Cardiac fibroblast (primary cell): Measurements from ENCODE around the gene FAM153A.
"Not testable (repeated sequence)": the region's sequence is repeated elsewhere in the genome, so short reads cannot be mapped to it uniquely, and the experiment has no call there.

Source experiments
- DNase-seq, 2 donors: peaks; one replicate each; pipeline versions ENCODE4 v3.0.0 to v3.0.0-alpha.2; 2010; ENCODE audit warnings: low read depth in 2 of 2
- H3K4me3 ChIP-seq, 2 donors: replicated peaks in 1 of 2; 1 replicate in 1 of 2; 2 replicates in 1 of 2; pipeline ENCODE4 v1.5.1; 2011; ENCODE audit warnings: low read depth in 2 of 2, low read length in 2 of 2, mild to moderate bottlenecking in 2 of 2, moderate library complexity in 1 of 2

The FAM153A gene

DNA sequence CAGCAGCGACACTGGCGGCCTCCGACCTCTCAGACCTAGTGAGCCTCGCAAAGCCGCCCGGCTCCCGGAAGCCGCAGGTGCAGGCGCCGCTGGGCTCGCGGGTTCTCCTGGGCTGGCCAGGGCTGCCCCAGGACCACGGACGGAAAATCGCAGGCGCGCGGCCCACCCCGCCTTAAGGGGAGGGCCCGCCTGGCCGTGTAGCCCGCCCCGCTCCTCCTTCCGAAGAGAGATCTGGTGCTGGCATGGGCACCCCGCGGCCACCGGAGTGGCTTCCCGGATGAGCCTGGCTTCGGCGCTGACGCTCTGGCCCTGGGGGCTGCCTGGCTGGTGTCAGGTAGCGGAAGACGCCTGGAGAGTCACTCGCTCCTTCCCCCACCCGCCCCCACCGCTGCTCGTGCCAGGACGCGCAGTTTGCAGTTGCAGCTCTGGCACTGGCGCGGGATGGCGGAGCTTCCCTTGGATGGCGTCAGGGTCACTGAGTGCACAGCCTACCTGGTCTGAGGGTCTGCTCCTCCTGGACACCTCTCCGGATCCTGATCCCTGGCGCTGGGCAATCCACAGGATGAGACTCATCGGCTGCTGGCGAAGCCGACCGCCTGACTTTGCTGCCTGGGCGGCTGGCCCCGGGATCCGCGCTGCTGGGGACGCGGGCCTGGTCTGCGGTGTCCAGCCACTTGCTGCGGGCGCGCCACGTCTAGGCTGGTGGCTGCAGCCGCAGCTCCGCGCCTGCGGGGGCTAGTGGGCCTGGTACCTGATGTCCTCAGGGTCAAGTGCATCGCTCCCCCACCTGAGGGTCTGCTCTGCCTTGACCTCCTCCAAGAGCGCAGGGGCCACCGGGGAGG lies at the start of gene FAM153A:
FAM153A (minus strand) TSS at position 108 of the 842 bp plus-strand sequence.
- DNase-seq, result not testable (repeated sequence)

GRCh38 chr5:177832287-177832686 lies 49.6 kb upstream of the FAM153A start:
- DNase-seq, H3K4me3 ChIP-seq: not testable (repeated sequence)

More for the DNA sequence above, at the start of gene FAM153A:
- H3K4me3 ChIP-seq, result not testable (repeated sequence)

DNA sequence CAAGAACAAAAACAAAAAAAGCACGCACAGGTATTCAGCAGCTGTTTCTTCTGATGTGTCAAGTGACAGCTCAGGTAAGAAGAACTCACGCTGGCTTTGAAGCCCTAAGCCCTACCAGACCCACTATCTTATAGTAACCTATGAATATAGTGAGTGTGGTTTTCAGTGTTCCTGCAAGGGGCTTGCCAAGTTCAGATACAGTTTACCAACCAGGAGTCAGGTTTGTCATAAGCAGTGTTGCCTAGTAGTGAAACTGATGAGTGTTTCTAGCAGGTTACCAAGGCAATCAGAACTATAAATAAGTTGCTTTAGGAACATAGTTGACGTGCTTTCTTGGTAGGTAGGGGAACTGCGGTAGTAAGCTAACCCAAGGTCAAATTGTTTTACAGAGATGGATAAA lies 43.4 kb upstream of the FAM153A start:
- DNase-seq, H3K4me3 ChIP-seq: not testable (repeated sequence)

DNA sequence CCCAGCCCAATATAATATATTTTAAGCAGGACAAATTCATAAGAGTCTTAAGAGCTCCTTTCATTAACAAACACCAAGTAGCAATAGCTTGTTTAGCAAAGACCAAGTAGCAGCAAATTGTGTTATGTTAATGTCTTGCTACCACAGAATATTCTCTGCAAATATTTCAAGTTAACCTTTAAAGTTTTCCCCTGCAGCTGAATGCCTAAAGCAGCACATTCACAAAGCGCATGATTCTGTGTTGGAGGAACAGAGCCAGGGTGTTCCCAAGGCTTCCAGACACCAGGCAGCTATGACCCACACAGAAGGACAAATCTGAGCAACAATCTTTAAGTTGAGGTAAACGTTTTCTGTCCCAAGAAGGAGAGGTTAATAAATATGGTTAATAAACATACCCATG lies 42.1 kb upstream of the FAM153A start:
- H3K4me3 ChIP-seq, DNase-seq: not testable (repeated sequence)

DNA sequence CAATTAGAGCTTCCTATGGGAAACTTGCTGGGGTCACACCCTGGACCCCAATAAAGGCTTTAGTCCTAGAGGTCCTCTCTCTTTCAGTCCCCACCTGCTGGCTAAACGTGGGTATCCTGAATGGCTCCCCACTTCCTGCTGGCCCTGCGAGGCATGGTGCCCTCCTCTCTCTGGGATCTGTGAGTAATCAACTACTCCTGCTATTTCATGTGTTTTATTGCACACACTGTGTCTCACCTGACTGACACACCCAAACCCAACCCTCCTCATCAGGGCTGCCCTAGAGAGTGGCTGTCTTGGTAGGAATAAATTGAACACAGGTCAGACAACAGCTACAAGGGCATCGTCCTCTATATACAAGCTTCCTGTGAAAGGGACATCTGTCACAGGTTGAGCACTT lies 39.8 kb upstream of the FAM153A start:
- DNase-seq, H3K4me3 ChIP-seq: not testable (repeated sequence)

DNA sequence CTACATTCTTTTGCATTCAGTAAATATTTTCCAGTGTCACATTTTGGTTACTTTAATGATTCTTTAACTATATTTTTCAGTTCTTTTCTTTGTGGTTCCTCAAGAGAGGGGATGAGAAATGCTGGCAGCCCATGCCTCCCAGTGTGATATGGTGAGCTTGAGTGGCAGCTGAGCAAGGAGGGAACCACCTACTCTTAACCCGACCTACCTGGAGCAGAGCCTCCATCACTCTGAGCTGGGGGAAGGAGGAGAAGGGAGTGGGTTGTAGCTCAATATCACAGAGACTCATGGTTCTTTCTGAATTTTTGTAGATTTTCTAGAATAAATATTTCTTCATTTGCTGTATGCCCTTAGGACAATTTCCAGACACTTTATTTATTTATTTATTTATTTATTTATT lies 37.0 kb upstream of the FAM153A start:
- H3K4me3 ChIP-seq, DNase-seq: not testable (repeated sequence)

- not testable (repeated sequence) for DNase-seq, H3K4me3 ChIP-seq
Observed at GRCh38 chr5:177812814-177813425, 30.2 kb upstream of the FAM153A start.

DNA sequence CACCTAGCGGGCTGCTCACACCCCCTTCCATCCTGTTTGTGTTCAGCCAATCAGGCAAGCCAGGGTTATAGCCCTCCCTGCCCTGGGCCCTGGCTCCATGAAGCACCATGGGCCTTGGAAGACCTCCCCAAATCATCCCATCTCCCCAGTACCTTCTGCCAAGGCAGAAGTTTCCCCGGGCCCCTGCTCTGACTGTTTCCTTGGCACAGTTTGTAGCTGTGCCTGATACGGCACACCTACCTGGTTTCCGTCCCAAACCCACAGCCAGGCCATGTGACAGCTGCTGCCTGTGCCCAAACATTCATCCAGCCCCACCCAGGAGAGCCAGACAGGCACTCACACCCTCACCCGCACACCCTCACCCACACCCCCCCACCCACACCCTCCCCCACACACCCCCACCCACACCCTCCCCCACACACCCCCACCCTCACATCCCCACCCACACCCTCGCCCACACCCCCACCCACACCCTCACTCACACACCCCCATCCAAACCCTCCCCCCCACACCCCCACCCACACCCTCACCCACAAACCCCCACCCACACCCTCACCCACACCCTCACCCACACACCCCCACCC lies 29.6 kb upstream of the FAM153A start:
- H3K4me3 ChIP-seq, DNase-seq: not testable (repeated sequence)

DNA sequence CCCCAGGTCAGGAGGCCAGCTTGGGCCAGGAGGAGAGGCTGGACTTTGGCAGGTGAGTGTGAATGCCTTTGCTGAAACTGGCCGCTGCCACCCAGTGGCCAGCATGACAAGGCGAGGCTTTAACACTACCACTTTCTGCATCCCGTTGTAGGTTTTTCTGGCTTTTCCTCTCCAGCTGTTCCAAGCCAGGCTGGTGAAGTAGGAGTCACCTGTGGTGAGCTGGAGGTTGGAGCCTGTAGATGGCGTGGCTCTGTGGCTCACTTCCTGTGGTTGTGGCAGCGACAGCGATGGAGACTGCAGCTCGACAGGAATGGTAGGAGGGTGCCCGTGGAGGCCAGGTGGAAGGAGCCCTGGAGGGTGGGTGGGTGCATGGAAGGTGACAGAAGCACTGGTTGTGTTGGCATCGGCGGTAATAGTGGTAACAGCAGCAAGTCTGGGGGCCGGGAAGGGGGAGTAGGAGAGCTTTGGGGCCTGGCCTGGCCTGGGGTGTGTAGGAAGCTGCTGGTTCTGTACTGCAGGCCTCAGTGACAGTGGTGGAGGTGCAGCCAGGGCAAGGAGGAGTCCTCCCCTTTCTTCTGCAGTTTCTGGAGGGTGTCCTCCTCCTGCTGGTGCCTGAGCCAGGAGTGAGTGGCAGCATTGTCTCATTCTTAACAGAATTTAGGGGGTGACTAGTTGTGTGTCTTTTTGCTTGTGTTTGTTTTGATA lies 26.7 kb upstream of the FAM153A start:
- H3K4me3 ChIP-seq, DNase-seq: not testable (repeated sequence)

DNA sequence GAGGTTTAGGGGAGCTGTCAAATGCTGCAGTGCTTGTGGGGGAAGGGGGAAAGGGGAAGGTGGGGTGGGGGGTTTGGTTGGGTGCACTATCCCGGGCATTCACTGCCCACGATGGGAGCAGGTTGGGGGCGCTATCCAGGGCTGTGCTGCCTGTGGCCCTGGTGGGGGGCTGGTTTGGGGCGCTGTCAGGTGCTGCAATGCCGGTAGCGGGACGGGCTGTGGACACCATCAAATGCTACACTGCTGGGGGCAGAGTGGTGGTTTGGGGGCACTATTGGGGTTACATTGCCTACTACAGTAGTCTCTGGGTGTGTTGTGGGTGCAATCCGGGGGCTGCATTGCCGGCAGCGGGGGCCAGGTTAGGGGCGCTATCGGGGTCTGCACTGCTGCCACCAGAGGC lies 25.7 kb upstream of the FAM153A start:
- not testable (repeated sequence) for DNase-seq

GRCh38 chr5:177807265-177807664 lies 24.6 kb upstream of the FAM153A start:
- not testable (repeated sequence) for DNase-seq, H3K4me3 ChIP-seq

More for the DNA sequence above, 25.7 kb upstream of the FAM153A start:
- H3K4me3 ChIP-seq, result not testable (repeated sequence)

DNA sequence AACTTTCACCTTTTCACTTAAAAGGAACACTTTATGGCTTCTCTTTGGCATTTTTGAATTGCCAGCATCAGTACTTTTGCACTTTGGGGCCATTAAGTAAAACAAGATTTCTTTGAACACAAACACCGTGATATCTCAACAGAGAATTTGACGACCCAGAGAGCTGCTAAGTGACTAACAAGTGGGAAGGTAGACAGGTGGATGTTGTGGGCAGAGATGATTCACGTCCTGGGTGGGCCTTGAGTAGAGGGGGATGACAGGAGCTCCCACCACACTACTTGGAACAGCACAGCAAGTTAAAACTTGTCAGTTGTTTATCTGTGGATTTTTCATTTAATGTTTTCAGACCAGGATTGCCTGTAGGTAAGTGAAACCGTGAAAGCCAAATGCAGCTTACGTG lies 18.7 kb upstream of the FAM153A start:
- not testable (repeated sequence) for DNase-seq, H3K4me3 ChIP-seq

DNA sequence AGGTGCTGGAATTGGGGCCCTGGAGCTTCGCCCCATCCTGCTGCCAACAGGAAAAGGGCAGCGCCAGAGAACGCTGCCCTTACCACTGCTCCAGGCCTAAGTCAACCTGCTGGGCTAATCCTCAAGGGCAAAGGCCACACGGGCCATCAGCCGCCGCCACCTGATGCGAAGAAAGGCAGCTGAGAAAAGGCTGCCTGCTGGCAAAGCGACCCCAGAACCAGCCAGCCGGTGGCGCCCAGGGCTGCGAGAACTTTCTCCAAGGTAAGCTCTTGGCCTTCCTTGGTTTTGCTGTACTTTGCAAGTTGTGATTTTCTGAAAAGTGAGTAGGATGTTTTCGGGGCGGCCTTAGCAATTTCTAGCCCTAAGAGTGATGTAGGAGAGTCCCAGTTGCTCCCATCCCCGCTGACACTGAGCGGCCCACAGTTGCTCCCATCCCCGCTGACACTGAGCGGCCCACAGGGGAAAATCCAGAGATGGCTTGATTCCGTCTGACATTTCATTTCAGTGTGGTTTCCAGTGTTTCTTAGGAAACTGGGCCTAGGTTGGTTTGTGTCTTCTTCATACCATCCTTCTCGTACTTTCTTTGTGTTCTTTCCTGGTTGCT lies 15.6 kb upstream of the FAM153A start:
- not testable (repeated sequence) for DNase-seq

DNA sequence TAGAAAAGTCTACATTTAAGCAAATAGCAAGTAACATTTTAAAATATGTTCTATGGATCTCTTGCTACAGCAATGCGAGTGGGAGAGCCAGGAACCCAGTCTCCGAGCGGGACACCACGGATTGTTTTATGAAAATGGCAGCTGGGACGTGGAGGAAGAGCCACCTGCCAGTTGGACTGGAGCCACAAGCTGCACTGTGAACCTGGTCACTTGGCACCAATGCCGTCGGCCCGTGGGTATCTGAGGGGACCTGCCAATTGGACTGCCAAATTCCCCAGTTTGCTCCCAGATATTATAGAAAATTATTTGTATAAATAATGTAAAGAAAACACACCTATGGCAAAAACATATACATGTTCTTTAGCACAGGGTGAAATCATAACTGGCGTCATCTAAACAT lies 10.6 kb upstream of the FAM153A start:
- not testable (repeated sequence) for H3K4me3 ChIP-seq, DNase-seq

More for the DNA sequence above, 15.6 kb upstream of the FAM153A start:
- not testable (repeated sequence) for H3K4me3 ChIP-seq

- not testable (repeated sequence) for DNase-seq, H3K4me3 ChIP-seq
Observed at GRCh38 chr5:177791649-177792048, 8.9 kb upstream of the FAM153A start.

GRCh38 chr5:177782169-177782568 lies 530 bp downstream of the FAM153A start:
- not testable (repeated sequence) for DNase-seq, H3K4me3 ChIP-seq

DNA sequence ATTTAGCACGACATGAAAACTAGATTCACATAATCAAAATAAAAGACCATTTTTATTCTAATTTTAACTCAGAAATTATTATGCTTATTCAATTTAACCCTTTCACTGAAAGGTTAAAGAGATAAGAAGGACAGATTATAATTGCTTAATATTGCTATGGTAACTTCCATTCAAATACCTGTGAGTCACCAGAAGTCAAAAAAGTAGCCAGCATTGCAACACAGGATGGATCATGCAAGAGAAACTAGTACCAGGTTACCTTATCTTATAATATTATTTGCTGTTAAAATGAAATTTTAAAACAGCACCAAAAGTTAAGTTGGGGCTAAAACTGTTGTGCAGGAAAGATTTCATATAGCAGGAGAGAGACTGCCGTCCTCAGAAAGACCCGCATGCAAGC lies 11.5 kb downstream of the FAM153A start:
- peak; percentile 14 to 36 for DNase-seq
- H3K4me3 ChIP-seq, result not testable (repeated sequence)

- H3K4me3 ChIP-seq, DNase-seq: not testable (repeated sequence)
Observed at GRCh38 chr5:177770646-177771045, 12.1 kb downstream of the FAM153A start.
